Neuronal stem cell (in vitro differentiated cells): ENCODE measurements around the gene RPS16.

Source experiments
- DNase-seq: peaks from one replicate; pipeline ENCODE4 v3.0.0-alpha.2; 2013; ENCODE audit warnings: low spot score
- H2AFZ ChIP-seq: one replicate; pipeline ENCODE4 v1.6.1; 2013; ENCODE audit warnings: mild to moderate bottlenecking, low read length, inconsistent platforms
- H2AK5ac ChIP-seq: 2 replicates; pipeline ENCODE4 v1.6.1; 2013; ENCODE audit warnings: low read depth, mild to moderate bottlenecking, inconsistent platforms, low read length, moderate library complexity, mixed read lengths
- H2BK120ac ChIP-seq: 2 replicates; pipeline ENCODE4 v1.6.1; 2013; ENCODE audit warnings: low read depth, mild to moderate bottlenecking, inconsistent platforms, low read length, moderate library complexity, mixed read lengths
- H2BK12ac ChIP-seq: one replicate; pipeline ENCODE4 v1.6.1; 2013; ENCODE audit warnings: low read length, inconsistent platforms
- H2BK15ac ChIP-seq: 2 replicates; pipeline ENCODE4 v1.6.1; 2013; ENCODE audit warnings: mild to moderate bottlenecking, low read length, inconsistent platforms, mixed read lengths
- H2BK5ac ChIP-seq: one replicate; pipeline ENCODE4 v1.6.1; 2013; ENCODE audit warnings: inconsistent platforms, mild to moderate bottlenecking, low read length, moderate library complexity
- H3K14ac ChIP-seq: one replicate; pipeline ENCODE4 v1.6.1; 2013; ENCODE audit warnings: low read length, inconsistent platforms
- H3K18ac ChIP-seq: 2 replicates; pipeline ENCODE4 v1.6.1; 2013; ENCODE audit warnings: low read length, inconsistent platforms
- H3K23ac ChIP-seq: 2 replicates; pipeline ENCODE4 v1.6.1; 2013; ENCODE audit warnings: low read depth, mild to moderate bottlenecking, mixed read lengths, low read length, inconsistent platforms; ENCODE audit not compliant: poor library complexity
- H3K27ac ChIP-seq: replicated peaks from 3 replicates; pipeline ENCODE4 v1.5.1; 2013; ENCODE audit warnings: low read length, inconsistent platforms
- H3K27me3 ChIP-seq, 3 experiments: 2 replicates each; pipeline ENCODE4 v1.6.1; 2013; ENCODE audit warnings: low read length in 3 of 3, mild to moderate bottlenecking in 2 of 3, inconsistent platforms in 1 of 3, low read depth in 1 of 3, mixed read lengths in 1 of 3, moderate library complexity in 1 of 3; ENCODE audit not compliant: control insufficient read depth in 3 of 3, insufficient read depth in 3 of 3
- H3K36me3 ChIP-seq, 2 donors: replicated peaks in 1 of 2; 2 replicates each; pipeline ENCODE4 v1.6.1; 2013; ENCODE audit warnings: low read length in 2 of 2; ENCODE audit not compliant: control insufficient read depth in 2 of 2, insufficient read depth in 2 of 2
- H3K4ac ChIP-seq: 2 replicates; pipeline ENCODE4 v1.6.1; 2013; ENCODE audit warnings: inconsistent platforms, mild to moderate bottlenecking, low read length, moderate library complexity
- H3K4me1 ChIP-seq, 2 donors: 1 replicate in 1 of 2; 2 replicates in 1 of 2; pipeline ENCODE4 v1.6.1; 2013; ENCODE audit warnings: low read length in 2 of 2, low read depth in 1 of 2; ENCODE audit not compliant: control insufficient read depth in 2 of 2, insufficient read depth in 1 of 2
- H3K4me2 ChIP-seq: one replicate; pipeline ENCODE4 v1.6.1; 2013; ENCODE audit warnings: mild to moderate bottlenecking, low read length, inconsistent platforms; ENCODE audit not compliant: insufficient read depth, poor library complexity, severe bottlenecking
- H3K4me3 ChIP-seq, 2 donors: 2 replicates each; pipeline ENCODE4 v1.5.1; 2013; ENCODE audit warnings: low read length in 2 of 2, mild to moderate bottlenecking in 2 of 2, inconsistent platforms in 1 of 2, moderate library complexity in 1 of 2
- H3K79me1 ChIP-seq: one replicate; pipeline ENCODE4 v1.6.1; 2013; ENCODE audit warnings: low read depth, mild to moderate bottlenecking, inconsistent platforms, low read length, moderate library complexity
- H3K9ac ChIP-seq: one replicate; pipeline ENCODE4 v1.6.1; 2013; ENCODE audit warnings: mild to moderate bottlenecking, low read depth, low read length, inconsistent platforms; ENCODE audit not compliant: poor library complexity
- H3K9me3 ChIP-seq, 2 donors: replicated peaks in 1 of 2; 2 replicates each; pipeline versions ENCODE3 to v1.6.1; 2013; ENCODE audit warnings: low read length in 2 of 2, mild to moderate bottlenecking in 2 of 2, inconsistent platforms in 1 of 2, low read depth in 1 of 2, mixed read lengths in 1 of 2, moderate library complexity in 1 of 2; ENCODE audit not compliant: control insufficient read depth in 2 of 2, insufficient read depth in 1 of 2
- H4K8ac ChIP-seq: one replicate; pipeline ENCODE4 v1.6.1; 2013; ENCODE audit warnings: low read depth, mild to moderate bottlenecking, inconsistent platforms, low read length, moderate library complexity
- H4K91ac ChIP-seq: one replicate; pipeline ENCODE4 v1.6.1; 2013; ENCODE audit warnings: low read length, low read depth, mild to moderate bottlenecking, inconsistent platforms; ENCODE audit not compliant: poor library complexity
- WGBS, 2 donors: extraction: QIAGEN DNeasy Blood & Tissue Kit; methylation state at CpG; one replicate each; pipeline ENCODE4 v1.1.7; 2013; ENCODE audit warnings: missing lambda C conversion rate in 2 of 2, mixed read lengths in 1 of 2; ENCODE audit not compliant: insufficient read length in 2 of 2, insufficient replicate concordance in 1 of 2; ENCODE audit errors: extremely low coverage in 2 of 2; 5-methylcytosine and 5-hydroxymethylcytosine counted together

Gene RPS16

DNA sequence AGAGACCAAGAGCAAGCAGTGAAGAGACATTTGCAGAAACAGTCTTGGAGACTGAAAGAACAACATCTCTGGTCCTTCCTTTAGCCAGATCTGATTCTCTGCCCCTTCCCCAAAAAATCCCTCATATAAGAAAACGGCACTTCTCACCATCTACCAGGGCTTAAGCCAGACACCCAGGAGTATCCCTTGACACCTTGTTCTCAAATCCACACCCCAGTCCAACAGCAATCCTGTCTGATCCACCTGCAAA lies 25.0 kb downstream of the RPS16 start:
- Histone ChIP-seq H3K27me3 (peaks cover 0 to 23% (median 0%) of the 10 kb centered on the region in 3 experiments), H3K23ac (no peak overlapping the region), H2AK5ac (peak overlapping the region; percentile 25), H3K4me1 (peaks cover 29 to 37% of the 10 kb centered on the region in 2 donors), H2BK15ac (no peak overlapping the region), H3K14ac (no peak overlapping the region), H3K27ac (no peak overlapping the region), H3K9me3 (no peaks in the 10 kb centered on the region), H3K79me1 (peaks cover 8% of the 10 kb centered on the region), H3K4me3 (no peak overlapping the region), H2BK5ac (no peak overlapping the region), H3K18ac (peak overlapping the region; percentile 96), H4K91ac (no peak overlapping the region), H2BK12ac (no peak overlapping the region), H2AFZ (no peak overlapping the region), H2BK120ac (no peak overlapping the region), H4K8ac (no peak overlapping the region), H3K9ac (no peak overlapping the region), H3K36me3 (peaks cover 7 to 21% of the 10 kb centered on the region in 2 donors), H3K4me2 (no peak overlapping the region), H3K4ac (no peak overlapping the region)
- DNase-seq: no peak
- no CpG with 5 or more reads among the region's 1 CpG for WGBS, 2 donors

DNA sequence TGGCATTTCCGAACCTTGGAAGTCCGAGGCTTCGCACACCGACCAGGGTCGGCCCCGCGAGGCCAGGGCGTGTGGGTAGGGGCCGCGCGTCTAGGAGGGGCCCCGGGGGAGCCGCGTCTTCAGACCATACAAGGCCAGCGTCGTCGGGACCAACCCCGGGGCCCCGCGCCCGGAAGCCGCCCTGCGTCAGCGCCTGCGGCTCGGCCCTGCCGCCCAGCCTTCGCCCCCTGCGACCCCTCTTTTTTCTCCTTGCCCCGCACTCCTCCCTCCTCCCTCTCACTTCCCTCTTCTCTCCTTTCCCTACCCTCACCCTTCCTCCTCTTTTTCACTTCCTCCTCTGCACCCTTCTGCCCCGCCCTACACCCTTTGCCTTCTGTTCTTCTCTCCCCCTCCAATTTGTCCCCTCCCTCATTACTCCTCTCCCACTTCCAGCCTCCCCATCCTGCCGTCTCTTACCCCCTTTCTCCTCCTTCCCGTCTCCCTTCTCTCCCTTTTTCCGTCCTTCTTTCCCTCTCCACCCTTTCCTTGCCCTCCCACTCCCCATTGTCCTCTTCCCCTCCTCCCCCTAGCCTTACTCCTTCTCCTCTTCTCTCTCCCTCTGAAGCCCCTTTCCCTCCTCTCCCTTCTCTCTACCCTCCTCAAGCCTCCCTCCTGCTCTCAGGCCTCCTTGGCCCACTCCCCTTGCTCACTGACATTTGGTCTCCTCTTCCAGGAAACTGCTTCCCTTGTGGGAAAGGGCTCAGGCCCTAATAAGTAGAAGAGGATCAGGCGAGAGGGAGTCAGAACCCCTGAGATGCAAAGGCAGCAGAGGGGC lies 25.5 kb downstream of the RPS16 start:
- Histone ChIP-seq H3K36me3 (peaks cover 4 to 16% of the 10 kb centered on the region in 2 donors), H3K4ac (no peak overlapping the region), H3K27me3 (peaks cover 0 to 24% (median 0%) of the 10 kb centered on the region in 3 experiments), H3K4me2 (peak overlapping the region; percentile 84), H2AFZ (peak overlapping the region; percentile 50), H3K23ac (peak overlapping the region; percentile 82), H3K18ac (peak overlapping the region; percentile 96), H3K79me1 (peaks cover 6% of the 10 kb centered on the region), H2AK5ac (peak overlapping the region; percentile 37), H3K4me1 (peaks cover 26 to 37% of the 10 kb centered on the region in 2 donors), H4K8ac (peak overlapping the region; percentile 93), H2BK12ac (peak overlapping the region; percentile 33), H2BK15ac (peak overlapping the region; percentile 89), H3K9ac (peak overlapping the region; percentile 67), H3K14ac (no peak overlapping the region), H3K4me3 (peak overlapping the region; percentile 10 to 79), H2BK5ac (no peak overlapping the region), H3K9me3 (no peaks in the 10 kb centered on the region), H4K91ac (no peak overlapping the region), H2BK120ac (peak overlapping the region; percentile 51), H3K27ac (no peak overlapping the region)
- no peak for DNase-seq
- WGBS, 2 donors: no CpG with 5 or more reads among the region's 35 CpGs

DNA sequence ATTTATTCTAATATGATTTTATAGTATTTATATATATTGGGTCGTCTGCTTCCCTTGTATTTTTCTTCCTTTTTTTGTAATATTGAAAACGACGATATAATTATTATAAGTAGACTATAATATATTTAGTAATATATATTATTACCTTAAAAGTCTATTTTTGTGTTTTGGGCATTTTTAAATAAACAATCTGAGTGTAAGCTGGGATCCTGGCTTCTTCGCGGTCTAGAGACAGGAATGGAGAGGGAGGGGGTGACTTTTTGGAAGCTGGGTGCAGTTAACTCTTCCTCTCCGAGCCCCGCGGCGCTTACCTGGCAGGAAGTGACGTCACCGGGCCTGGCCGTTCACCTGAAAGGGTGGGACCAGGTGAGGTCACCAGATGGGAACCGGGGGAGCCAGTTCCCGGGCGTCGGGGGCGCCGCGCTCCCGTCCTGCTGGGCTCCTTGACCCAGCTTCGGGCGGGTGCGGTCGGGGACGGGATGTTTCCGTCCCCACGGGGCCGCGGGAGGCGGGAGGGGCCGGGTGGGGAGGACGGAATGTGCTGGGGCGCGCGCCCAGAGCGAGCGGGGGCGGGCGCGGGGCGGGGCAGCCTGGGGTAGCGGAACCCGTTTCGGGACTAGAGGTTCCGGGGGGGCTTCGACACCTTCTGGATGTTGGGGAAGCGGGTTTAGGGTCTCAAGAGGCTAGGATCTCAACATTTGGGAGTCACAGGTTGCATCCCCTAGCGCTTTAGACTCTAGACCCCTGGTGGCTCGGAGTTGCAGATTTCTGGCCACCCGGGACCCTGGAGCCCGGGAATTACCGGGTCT lies 26.3 kb downstream of the RPS16 start:
- Histone ChIP-seq H3K27ac (no peak overlapping the region), H2BK12ac (peak overlapping the region; percentile 43), H3K14ac (no peak overlapping the region), H3K27me3 (peaks cover 0 to 24% (median 0%) of the 10 kb centered on the region in 3 experiments), H2AK5ac (peak overlapping the region; percentile 56), H3K4me1 (peaks cover 18 to 31% of the 10 kb centered on the region in 2 donors), H2BK120ac (peak overlapping the region; percentile 51), H3K4me2 (peak overlapping the region; percentile 84), H2BK15ac (peak overlapping the region; percentile 89), H3K36me3 (peaks cover 0 to 8% of the 10 kb centered on the region in 2 donors), H3K23ac (peak overlapping the region; percentile 86), H3K79me1 (peaks cover 6% of the 10 kb centered on the region), H2AFZ (peak overlapping the region; percentile 50), H2BK5ac (no peak overlapping the region), H3K4ac (no peak overlapping the region), H3K18ac (peak overlapping the region; percentile 96), H4K8ac (peak overlapping the region; percentile 54), H3K9ac (peak overlapping the region; percentile 67), H3K4me3 (peak overlapping the region in 1 of 2 donors; percentile 79), H4K91ac (no peak overlapping the region), H3K9me3 (no peaks in the 10 kb centered on the region)
- WGBS, 2 donors: no CpG with 5 or more reads among the region's 52 CpGs
- no peak for DNase-seq
